Measurements from ENCODE around the gene TUG1.

TUG1 gene

GRCh38 chr22:30947816-30948454 is 21.1 kb upstream of the TUG1 start:
- peak; percentile 70 for DNase-seq

- DNase-seq, result no peak
Measured at GRCh38 chr22:30948930-30949342, 20.1 kb upstream of the TUG1 start.

DNA sequence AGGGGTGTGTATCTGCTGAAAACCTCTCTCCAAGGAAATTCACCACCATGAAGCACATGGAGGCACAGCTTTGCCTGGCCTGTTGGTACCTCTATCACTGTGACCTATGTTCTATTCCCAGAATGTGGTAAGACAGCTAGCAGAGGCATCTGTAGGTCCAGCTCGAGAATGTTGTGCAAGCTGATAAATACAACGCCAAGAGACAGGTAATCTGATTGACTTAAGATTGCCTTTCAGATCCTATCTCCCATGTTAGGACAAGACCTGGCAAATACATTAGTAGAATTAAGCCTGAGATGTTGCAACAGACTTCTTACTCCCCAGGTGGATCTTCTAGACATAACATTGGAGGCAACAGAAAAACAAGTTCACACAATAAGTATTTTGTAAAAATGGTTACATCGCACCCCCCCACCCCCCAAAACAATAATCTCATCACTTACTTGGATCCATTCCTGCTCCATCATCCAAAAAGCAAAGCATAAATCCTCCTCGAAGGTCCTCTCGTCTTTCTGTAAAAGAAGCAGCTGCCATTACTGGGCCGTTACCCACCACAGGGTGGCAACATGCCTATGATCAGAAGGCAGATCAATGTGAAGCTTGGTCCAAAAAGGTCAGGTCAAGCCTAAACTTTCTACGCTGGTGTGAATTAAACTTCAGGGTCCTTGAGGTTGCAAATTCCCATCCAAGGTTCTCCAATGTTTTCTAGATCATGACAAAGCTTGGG is 19.0 kb upstream of the TUG1 start:
- DNase-seq, result no peak

DNA sequence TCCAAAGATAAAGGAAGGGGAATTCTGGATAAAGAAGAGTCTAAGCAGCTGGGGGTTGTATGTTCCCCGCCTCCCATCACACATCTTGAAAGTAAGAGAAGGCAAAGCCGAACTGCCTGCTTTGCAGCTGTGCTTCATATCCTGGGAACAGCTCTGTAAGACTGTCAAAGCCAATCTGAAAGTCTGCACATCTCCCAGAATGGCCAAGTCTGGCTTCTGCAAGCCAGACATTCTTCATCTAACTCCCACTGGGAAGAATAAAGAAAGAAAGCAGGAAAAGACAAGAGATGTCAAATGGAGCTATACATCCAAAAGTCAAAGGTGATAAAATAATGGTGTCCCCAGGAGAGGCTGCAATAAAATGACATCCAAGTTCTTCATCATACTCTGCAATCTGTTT is 15.9 kb upstream of the TUG1 start:
- DNase-seq, result no peak

DNA sequence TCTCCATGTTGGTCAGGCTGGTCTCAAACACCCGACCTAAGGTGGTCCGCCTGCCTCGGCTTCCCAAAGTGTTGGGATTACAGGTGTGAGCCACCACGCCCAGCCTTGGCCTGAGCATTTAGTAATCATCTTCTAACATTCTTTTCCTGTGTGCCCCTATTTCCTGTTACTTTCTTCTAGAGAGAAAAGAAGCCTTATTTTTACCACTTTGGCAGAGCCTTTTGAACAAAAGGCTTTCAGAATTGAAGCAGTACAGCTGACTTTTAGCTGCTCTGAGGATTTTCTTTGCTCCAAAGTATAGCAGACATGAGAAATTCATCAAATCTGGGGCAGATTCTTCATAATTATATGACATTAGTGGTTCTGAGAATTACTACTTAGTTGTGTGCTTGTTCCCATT is 13.9 kb upstream of the TUG1 start:
- DNase-seq, result no peak

- no peak for DNase-seq
Measured at GRCh38 chr22:30964858-30965257, 4.2 kb upstream of the TUG1 start.

DNA sequence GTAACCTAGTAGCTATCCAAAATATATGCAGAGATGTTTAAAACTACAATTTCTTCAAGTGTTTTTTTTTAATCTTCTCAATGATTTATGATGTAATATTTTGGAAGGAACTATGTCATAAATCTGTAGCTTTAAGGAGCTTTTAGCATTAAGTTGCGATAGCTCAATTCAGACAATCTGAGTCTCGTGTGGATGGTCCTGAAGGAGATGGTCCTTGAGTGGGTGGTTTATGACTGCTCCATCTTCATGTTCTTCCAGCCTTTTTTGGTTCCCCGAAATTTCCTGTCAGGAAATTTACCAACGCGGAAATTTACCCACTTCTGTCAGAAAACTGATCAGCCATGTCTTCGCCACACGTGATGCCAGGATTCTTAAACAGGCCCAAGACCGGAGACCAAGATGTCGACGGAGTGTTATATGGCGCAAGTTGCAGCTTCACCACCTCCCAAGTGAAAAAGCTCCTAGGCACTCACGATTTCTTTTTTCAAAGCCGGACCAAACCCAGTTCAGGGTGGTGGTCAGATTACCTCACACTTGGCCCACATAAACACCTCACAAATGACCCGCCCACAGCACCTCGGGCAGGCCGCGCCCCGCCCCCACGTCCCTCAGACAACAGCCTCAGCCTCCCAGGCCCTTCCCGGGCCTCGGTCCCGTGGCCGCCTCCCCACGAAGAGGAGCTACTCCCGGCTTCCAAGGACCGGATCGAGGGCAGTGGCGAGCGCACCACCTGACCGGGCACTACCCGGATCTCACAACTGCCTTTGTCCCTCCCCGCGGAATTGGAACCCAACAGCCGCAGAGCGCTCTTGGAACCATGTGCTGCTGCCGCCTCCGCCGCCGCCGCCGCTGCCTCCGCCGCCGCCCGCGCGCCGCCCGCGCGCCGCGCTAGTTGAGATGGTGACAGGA is 796 bp upstream of the TUG1 start, which contains the start of gene MORC2:
TSS of gene MORC2 (minus strand) at position 760 of the 909 bp plus-strand sequence. CDS start 885 bp downstream, outside the sequence.
- DNase-seq, result no peak

DNA sequence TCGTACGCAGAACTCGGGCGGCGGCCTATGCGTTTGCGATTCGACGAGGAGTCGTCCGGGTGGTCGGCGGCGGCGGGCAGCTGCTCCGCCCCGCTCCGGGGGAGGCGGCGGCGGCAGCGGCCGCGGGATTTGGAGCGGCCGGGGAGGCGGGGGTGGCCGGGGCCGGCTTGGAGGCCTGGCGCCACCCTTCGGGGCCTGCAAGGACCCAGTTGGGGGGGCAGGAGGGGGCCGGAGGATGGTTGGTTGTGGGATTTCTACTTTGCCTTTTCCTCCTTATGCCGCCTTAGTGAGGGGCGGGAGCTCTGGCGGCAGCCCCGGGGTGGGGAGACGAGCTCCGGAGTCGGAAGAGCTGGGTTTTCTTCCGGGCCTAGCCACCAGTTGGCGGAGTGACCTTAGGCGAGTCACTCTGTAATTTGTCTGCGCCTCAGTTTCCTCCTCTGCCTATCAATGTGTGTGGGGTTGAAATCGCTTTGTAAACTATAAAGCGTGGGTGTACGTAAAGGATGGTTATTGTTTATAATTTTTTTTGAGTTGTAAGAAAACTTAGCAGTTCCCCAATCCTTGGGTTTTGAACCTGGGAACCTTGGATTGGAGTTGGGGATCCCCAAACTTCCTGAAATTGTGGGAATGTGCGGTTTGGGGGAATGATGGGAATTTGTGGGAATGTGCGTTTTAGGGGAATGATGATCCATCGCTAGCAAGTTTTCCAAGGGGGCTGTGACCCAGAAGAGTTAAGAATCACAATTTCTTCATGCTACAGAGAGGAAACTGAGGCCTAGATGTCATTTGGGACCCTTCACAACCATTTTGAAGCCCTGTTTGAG is 679 bp downstream of the TUG1 start:
- peak; percentile 72 for DNase-seq

DNA sequence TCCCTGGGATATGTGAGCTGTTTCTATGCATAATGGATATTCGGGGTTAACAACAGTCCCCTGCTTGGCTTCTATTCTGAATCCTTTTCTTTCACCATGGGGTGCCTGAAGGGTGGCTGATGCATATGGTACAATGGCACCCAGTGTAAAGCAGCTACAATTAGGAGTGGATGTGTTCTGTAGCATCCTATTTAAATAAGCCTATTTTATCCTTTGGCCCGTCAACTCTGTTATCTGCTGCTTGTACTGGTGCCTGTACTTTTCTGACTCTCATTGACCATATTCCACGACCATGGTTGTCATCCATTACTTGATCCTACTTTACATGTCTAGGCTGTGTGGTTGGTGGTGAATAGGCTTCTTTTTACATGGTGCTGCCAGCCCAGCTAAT is 1.3 kb downstream of the TUG1 start:
- DNase-seq, result no peak

DNA sequence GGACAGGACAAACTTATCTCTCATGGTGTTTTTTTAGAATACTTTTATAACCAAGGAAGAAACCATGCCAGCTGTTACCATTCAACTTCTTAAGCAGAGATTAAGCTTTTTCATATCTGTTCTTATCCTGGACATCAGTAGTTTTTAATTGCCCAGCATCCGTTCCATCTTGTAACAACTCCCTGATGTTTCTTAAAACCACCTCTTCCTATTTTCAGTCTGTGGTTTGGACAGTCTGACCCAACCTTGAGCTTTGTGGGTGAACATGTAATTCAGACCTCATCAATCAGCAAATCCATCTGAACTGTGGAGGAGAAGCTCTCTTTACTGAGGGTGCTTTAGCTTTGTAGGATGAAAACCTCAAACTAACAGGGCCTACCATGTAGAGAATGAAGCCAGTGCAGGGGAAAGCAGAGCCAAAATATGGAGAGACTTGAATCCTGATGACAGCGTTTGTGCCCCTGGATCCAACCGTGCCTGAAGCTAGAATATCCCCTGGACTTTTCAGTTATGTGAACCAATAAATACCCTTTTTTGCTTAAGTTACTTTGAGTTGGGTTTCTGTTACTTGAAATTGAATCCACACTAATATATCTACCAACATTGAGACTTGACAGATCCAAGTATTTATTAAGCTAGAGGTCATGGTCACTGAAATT is 9.4 kb downstream of the TUG1 start:
- DNase-seq, result peak; percentile 74

GRCh38 chr22:30979932-30980331 is 10.9 kb downstream of the TUG1 start:
- no peak for DNase-seq

- DNase-seq, result no peak
Measured at GRCh38 chr22:30982512-30982911, 13.4 kb downstream of the TUG1 start.

GRCh38 chr22:30984317-30984716 is 15.3 kb downstream of the TUG1 start:
- DNase-seq, result no peak

DNA sequence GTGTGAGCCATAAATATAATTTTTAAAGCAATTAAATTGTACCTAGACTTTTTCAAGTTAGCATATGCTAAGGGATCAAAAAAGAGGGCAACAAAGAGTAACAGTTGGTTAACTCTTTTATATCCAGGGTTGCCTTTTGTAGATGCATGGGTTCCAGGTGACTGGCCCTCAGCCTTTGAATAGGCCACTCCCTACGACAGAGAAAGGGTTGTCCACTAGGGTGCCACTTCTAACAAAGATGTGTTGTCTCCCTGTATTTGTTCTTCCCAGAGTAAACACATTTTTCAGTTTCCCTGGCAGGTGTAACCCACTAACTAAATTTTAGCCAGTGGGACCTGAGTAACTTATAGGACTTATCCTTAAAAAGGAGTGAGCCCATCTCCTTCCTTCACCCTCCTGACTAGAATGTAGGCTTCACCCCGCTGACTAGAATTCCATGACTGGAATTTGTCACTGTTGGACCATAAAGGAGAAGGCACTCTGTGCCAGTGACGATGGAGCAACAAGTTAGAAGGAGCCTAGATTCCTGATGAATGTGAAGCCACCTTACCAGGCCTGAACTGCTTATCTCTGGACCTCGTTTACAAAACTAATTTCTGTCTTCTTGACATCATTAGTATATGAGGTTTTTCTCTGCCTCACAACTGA is 16.6 kb downstream of the TUG1 start:
- DNase-seq, result no peak

- peak; percentile 70 for DNase-seq
Measured at GRCh38 chr22:30989474-30989873, 20.4 kb downstream of the TUG1 start.

DNA sequence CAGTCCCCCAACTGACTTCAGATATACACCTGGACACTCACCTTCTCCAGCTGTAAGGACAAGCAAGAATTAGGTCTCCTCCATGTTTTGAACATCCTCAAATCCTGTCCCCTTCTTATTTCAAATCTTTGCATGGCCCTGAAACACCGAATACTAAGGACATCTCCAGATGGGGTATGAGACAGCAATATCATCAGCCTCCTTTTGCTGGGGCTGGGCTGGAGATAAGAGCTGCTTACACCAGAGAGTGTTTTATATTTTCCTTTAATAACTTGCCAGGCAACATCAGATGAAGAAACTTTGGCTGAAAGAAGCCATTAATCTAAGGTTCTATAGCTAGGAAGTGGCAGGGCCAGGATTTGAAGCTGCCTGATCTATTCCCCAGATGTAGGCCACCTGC is 21.6 kb downstream of the TUG1 start:
- DNase-seq, result peak; percentile 46

- no peak for DNase-seq
Measured at GRCh38 chr22:30992565-30992964, 23.5 kb downstream of the TUG1 start.

DNA sequence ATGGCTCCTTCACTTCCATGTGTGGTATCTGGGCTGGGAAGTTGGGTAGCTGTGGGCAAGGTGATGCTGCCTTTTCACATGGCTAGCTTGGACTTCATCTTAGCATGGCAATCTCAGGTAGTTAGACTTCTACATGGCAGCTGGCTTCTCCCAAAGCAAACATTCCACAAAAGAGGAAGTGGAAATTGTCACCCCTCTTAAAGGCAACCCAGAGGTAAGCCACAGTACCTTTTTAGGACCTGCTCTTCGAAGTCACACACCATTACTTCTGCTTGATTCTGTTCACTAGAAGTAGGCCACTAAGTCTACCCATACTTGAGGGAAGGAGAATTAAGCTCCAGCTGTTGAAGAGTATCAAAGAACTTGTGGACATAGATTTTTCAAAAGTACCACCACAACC is 25.9 kb downstream of the TUG1 start:
- no peak for DNase-seq

- peak; percentile 44 for DNase-seq
Measured at GRCh38 chr22:30996462-30996861, 27.4 kb downstream of the TUG1 start.

DNA sequence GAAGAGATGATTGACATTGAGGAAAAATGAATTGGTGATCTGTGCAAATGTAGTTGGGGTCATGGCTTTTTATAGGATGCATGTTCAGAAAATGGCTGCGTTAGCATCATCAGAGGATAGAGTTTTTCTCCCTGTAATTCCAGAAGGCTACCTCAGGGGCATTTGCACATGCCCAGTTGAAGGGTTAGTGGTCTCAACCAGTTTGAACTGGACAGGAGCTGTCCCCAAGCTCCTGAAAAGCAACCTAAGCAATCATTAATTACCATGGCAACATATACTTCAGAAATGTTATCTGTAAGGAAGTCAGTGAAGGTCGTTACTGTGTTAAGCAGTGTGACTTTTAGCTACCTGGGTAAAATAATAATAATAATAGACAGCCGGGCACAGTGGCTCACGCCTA is 29.3 kb downstream of the TUG1 start:
- DNase-seq, result no peak

GRCh38 chr22:31001124-31001770 is 32.2 kb downstream of the TUG1 start:
- DNase-seq, result no peak

Data from hematopoietic multipotent progenitor cell treated with erythropoietin and hydrocortisone succinate and interleukin-3 and kit ligand, for 6 days (in vitro differentiated cells).